GM23338 (cell line): ENCODE data around the gene ELMO3.

ENCODE experiments used
- CREB1 ChIP-seq: fragments of 250-450 bp; sonication (Bioruptor Pico); IDR thresholded peaks from 2 replicates; pipeline ENCODE4 v1.5.0; 2020; ENCODE audit warnings: low read depth, mild to moderate bottlenecking, moderate library complexity
- CTCF ChIP-seq, 2 experiments: fragments of 200-600 bp in 1 of 2; sonication (generic) in 1 of 2; conservative IDR thresholded peaks; 2 replicates each; pipeline versions ENCODE4 v1.5.1 to v1.6.1; 2016 to 2017; ENCODE audit warnings: antibody characterized with exemption in 2 of 2, low read depth in 2 of 2, mild to moderate bottlenecking in 2 of 2, moderate library complexity in 1 of 2
- EZH2 ChIP-seq: fragments of 200-600 bp; sonication (generic); IDR thresholded peaks from one replicate; pipeline ENCODE4 v1.8.0; 2017; ENCODE audit warnings: antibody characterized with exemption, mild to moderate bottlenecking, low read depth; ENCODE audit not compliant: unreplicated experiment
- EZH2phosphoT487 ChIP-seq: fragments of 200-600 bp; sonication (generic); IDR thresholded peaks from one replicate; pipeline ENCODE4 v1.8.1; 2018; ENCODE audit warnings: antibody characterized with exemption; ENCODE audit not compliant: unreplicated experiment
- JUNB ChIP-seq: IDR thresholded peaks from one replicate; pipeline ENCODE4 v1.6.1; 2016; ENCODE audit warnings: antibody characterized with exemption; ENCODE audit not compliant: unreplicated experiment
- POLR2AphosphoS5 ChIP-seq: IDR thresholded peaks from 2 replicates; pipeline ENCODE4 v1.6.1; 2016; ENCODE audit warnings: antibody characterized with exemption, low read depth
- STAT1 ChIP-seq: IDR thresholded peaks from one replicate; pipeline ENCODE4 v1.6.1; 2016; ENCODE audit warnings: antibody characterized with exemption; ENCODE audit not compliant: unreplicated experiment
- ZNF114 ChIP-seq: fragments of 250-450 bp; sonication (Bioruptor Pico); IDR thresholded peaks from 2 replicates; pipeline ENCODE4 v1.5.0; 2020; ENCODE audit warnings: mild to moderate bottlenecking, moderate library complexity
- TF ChIP-seq, protein P1 (sequence below): IDR thresholded peaks from one replicate; pipeline ENCODE4 v1.6.1; 2018; ENCODE audit warnings: antibody characterized with exemption; ENCODE audit not compliant: unreplicated experiment
- TF ChIP-seq, protein P2 (sequence below): IDR thresholded peaks from 2 replicates; pipeline ENCODE4 v1.6.1; 2016; ENCODE audit warnings: antibody characterized with exemption

DNA sequence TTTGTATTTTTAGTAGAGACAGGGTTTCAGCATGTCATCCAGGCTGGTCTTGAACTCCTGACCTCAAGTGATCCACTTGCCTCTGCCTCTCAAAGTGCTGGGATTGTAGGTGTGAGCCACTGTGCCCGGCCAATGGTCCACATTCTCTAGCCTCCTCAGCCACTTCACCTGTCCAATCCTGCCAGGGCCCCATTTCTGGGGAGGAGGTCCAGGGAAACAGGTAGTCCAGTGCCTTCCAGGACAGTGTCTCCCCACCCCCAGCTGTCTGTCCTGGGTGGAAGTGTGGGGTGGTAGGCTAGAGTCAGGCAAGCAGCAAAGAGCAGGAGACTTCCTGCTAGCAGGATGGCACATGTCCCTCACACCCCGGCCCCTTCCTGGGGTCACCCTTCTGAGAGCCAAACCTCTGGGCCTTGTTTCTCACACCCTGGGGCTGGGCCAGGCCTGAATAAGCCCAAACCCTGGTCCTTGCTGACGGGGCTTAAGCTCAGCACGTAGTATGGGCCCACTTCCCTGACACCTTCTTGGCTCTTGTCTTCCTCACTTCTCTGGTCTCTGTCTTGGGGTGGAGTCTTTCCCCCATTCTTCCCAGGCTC, 43.3 kb downstream of the ELMO3 start:
- TF ChIP-seq CTCF (conservative IDR thresholded peaks at IDR 0.05; ENCODE audit: low read depth in 2 of 2) (no peak), JUNB (no peak), POLR2AphosphoS5 (no peak), EZH2 (no peak), EZH2phosphoT487 (no peak), CREB1 (CRISPR knock-in tag) (no peak), STAT1 (no peak), ZNF114 (no peak)
- TF ChIP-seq, protein P1, sequence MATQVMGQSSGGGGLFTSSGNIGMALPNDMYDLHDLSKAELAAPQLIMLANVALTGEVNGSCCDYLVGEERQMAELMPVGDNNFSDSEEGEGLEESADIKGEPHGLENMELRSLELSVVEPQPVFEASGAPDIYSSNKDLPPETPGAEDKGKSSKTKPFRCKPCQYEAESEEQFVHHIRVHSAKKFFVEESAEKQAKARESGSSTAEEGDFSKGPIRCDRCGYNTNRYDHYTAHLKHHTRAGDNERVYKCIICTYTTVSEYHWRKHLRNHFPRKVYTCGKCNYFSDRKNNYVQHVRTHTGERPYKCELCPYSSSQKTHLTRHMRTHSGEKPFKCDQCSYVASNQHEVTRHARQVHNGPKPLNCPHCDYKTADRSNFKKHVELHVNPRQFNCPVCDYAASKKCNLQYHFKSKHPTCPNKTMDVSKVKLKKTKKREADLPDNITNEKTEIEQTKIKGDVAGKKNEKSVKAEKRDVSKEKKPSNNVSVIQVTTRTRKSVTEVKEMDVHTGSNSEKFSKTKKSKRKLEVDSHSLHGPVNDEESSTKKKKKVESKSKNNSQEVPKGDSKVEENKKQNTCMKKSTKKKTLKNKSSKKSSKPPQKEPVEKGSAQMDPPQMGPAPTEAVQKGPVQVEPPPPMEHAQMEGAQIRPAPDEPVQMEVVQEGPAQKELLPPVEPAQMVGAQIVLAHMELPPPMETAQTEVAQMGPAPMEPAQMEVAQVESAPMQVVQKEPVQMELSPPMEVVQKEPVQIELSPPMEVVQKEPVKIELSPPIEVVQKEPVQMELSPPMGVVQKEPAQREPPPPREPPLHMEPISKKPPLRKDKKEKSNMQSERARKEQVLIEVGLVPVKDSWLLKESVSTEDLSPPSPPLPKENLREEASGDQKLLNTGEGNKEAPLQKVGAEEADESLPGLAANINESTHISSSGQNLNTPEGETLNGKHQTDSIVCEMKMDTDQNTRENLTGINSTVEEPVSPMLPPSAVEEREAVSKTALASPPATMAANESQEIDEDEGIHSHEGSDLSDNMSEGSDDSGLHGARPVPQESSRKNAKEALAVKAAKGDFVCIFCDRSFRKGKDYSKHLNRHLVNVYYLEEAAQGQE: no peak
- TF ChIP-seq, protein P2, sequence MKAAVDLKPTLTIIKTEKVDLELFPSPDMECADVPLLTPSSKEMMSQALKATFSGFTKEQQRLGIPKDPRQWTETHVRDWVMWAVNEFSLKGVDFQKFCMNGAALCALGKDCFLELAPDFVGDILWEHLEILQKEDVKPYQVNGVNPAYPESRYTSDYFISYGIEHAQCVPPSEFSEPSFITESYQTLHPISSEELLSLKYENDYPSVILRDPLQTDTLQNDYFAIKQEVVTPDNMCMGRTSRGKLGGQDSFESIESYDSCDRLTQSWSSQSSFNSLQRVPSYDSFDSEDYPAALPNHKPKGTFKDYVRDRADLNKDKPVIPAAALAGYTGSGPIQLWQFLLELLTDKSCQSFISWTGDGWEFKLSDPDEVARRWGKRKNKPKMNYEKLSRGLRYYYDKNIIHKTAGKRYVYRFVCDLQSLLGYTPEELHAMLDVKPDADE: no peak
